ENCODE results near the gene CHCT1. TPM values are rescaled to one million over a fixed set of nuclear protein-coding genes. Genes with fewer than 3 reads are reported as not detected.

The CHCT1 gene
- polyA plus RNA-seq, 3 donors: 0.89 TPM; not detected in 2

GRCh38 chr17:60435244-60436167 lies 13.2 kb downstream of the CHCT1 start:
- peaks cover 0 to 6% of the 10 kb centered on the region in 2 donors for H3K36me3 Mint-ChIP-seq
- peak; percentile 61 to 75 (median 73) for DNase-seq
- intact Hi-C loops (cut with micrococcal nuclease): loop anchor here in 1 of 2 donors (5.0 to 10.0 kb wide), 2 partner anchors 291 to 398 kb away; partner anchors contain the start of gene CA4
- H3K27ac Mint-ChIP-seq: peak overlapping the region in 1 of 7 donors; percentile 47
- Histone ChIP-seq H3K4me2 (replicated peaks; ENCODE audit: extremely low read depth, low read length, poor library complexity, severe bottlenecking) (no peak overlapping the region), H4K20me1 (ENCODE audit: insufficient read depth, low read length) (no peaks in the 10 kb centered on the region), H3K36me3 (replicated peaks in 1 of 2; ENCODE audit: control insufficient read depth in 1 of 2, insufficient read depth in 2 of 2, low read length in 2 of 2) (no peaks in the 10 kb centered on the region), H3K4me3 (replicated peaks in 1 of 3; ENCODE audit: low read depth in 2 of 3, low read length in 3 of 3) (no peak overlapping the region), H3K4me1 (ENCODE audit: control insufficient read depth in 1 of 2, insufficient read depth in 2 of 2, low read length in 2 of 2) (peaks cover 7% of the 10 kb centered on the region in 2 donors), H3K79me2 (ENCODE audit: insufficient read depth, low read length) (no peaks in the 10 kb centered on the region), H3K27ac (ENCODE audit: low read depth in 1 of 2, low read length in 2 of 2) (no peak overlapping the region), H2AFZ (ENCODE audit: insufficient read depth, low read depth, low read length, poor library complexity, severe bottlenecking) (no peak overlapping the region), H3K9me3 (replicated peaks in 1 of 2; ENCODE audit: control insufficient read depth in 1 of 2, insufficient read depth in 1 of 2, low read length in 2 of 2) (peaks cover 8 to 10% of the 10 kb centered on the region in 2 donors), H3K27me3 (ENCODE audit: control insufficient read depth in 2 of 2, insufficient read depth in 2 of 2, low read length in 2 of 2) (no peaks in the 10 kb centered on the region), H3K9ac (ENCODE audit: insufficient read depth, low read length, poor library complexity, severe bottlenecking) (no peak overlapping the region)
- TF ChIP-seq CTCF (IDR thresholded peaks at IDR 0.05): peak; percentile 95
- H3K4me3 Mint-ChIP-seq: no peak overlapping the region
- peaks cover 22% of the 10 kb centered on the region for H3K4me1 Mint-ChIP-seq
- 89% methylated on average over 19 of the region's 28 CpGs for WGBS (ENCODE audit: insufficient coverage)
- peaks cover 0 to 4% (median 2%) of the 10 kb centered on the region in 3 donors for H3K27me3 Mint-ChIP-seq (ENCODE audit: low read depth in 3 of 3)
- H3K9me3 Mint-ChIP-seq: peaks cover 8 to 26% (median 19%) of the 10 kb centered on the region in 7 donors

- no peaks in the 10 kb centered on the region for H3K79me2 ChIP-seq (ENCODE audit: insufficient read depth, low read length)
- no peak for DNase-seq
- H3K9me3 ChIP-seq (replicated peaks in 1 of 2; ENCODE audit: control insufficient read depth in 1 of 2, insufficient read depth in 1 of 2, low read length in 2 of 2): peaks cover 8 to 10% of the 10 kb centered on the region in 2 donors
- H3K9ac ChIP-seq (ENCODE audit: insufficient read depth, low read length, poor library complexity, severe bottlenecking): no peak overlapping the region
- H3K27me3 ChIP-seq (ENCODE audit: control insufficient read depth in 2 of 2, insufficient read depth in 2 of 2, low read length in 2 of 2): no peaks in the 10 kb centered on the region
- no peak for TF ChIP-seq CTCF (IDR thresholded peaks at IDR 0.05)
- H3K27me3 Mint-ChIP-seq (ENCODE audit: low read depth in 3 of 3): peaks cover 0 to 4% (median 2%) of the 10 kb centered on the region in 3 donors
- intact Hi-C loops (cut with micrococcal nuclease): loop anchor here in 1 of 2 donors (5.0 to 10.0 kb wide), 2 partner anchors 292 to 399 kb away; partner anchors contain the start of gene CA4
- H2AFZ ChIP-seq (ENCODE audit: insufficient read depth, low read depth, low read length, poor library complexity, severe bottlenecking): no peak overlapping the region
- H3K27ac Mint-ChIP-seq: no peak overlapping the region
- 29% methylated on average over 5 of the region's 5 CpGs for WGBS (ENCODE audit: insufficient coverage)
- peaks cover 23% of the 10 kb centered on the region for H3K4me1 Mint-ChIP-seq
- no peak overlapping the region for H3K4me3 ChIP-seq (replicated peaks in 1 of 3; ENCODE audit: low read depth in 2 of 3, low read length in 3 of 3)
- peak overlapping the region in 1 of 2 donors; percentile 37 for H3K4me3 Mint-ChIP-seq
- H3K4me2 ChIP-seq (replicated peaks; ENCODE audit: extremely low read depth, low read length, poor library complexity, severe bottlenecking): no peak overlapping the region
- H3K27ac ChIP-seq (ENCODE audit: low read depth in 1 of 2, low read length in 2 of 2): no peak overlapping the region
- peaks cover 0 to 6% of the 10 kb centered on the region in 2 donors for H3K36me3 Mint-ChIP-seq
- H4K20me1 ChIP-seq (ENCODE audit: insufficient read depth, low read length): no peaks in the 10 kb centered on the region
- peaks cover 7% of the 10 kb centered on the region in 2 donors for H3K4me1 ChIP-seq (ENCODE audit: control insufficient read depth in 1 of 2, insufficient read depth in 2 of 2, low read length in 2 of 2)
- H3K9me3 Mint-ChIP-seq: peaks cover 8 to 26% (median 18%) of the 10 kb centered on the region in 7 donors
- no peaks in the 10 kb centered on the region for H3K36me3 ChIP-seq (replicated peaks in 1 of 2; ENCODE audit: control insufficient read depth in 1 of 2, insufficient read depth in 2 of 2, low read length in 2 of 2)
Observed at GRCh38 chr17:60436676-60437075, 14.4 kb downstream of the CHCT1 start.

Data from CD14-positive monocyte (primary cell).